ENCODE results near the gene FRAS1.

Gene FRAS1

GRCh38 chr4:78332976-78333375 lies 275.9 kb downstream of the FRAS1 start:
- no peak for DNase-seq

DNA sequence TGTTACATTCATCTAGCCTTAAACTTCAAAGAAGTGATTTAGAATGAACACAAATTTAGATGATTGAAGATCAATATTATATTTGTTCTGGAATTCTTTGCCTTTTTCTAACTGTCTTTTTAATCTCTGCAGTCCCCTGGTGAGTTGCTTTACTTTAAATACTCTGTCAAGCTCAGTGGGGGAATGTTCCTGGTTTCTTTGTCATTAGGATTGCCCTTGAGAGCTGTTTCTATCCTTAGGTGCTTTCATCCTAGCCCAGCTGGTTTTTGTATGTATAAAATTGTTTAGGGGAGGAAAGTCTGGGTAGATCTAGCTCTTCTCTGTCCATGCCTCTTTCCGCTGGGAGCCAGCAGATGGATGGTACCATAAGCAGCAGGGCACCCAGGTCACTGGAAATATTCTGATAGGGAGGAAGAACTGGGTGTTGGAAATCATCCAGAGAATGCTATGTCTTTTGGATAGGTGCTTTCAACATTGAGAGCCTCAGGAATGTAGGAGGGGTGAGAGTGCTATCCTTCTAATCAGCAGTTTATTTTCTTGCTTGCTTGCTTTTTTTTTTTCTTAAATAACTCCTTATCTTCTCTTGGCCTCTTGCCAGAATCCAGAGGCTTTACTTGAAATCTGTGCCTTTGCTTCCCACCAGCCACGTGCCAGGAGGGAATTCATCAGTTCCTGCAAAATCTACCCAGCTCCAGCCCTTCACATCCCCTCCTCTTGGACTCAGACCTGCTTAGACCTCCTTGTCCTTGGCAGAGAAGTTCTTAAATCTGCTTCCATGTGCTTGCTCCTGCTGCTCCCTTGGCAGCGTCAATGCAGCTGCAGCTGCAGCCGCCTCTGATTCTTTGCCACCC lies 279.2 kb downstream of the FRAS1 start:
- DNase-seq: no peak

DNA sequence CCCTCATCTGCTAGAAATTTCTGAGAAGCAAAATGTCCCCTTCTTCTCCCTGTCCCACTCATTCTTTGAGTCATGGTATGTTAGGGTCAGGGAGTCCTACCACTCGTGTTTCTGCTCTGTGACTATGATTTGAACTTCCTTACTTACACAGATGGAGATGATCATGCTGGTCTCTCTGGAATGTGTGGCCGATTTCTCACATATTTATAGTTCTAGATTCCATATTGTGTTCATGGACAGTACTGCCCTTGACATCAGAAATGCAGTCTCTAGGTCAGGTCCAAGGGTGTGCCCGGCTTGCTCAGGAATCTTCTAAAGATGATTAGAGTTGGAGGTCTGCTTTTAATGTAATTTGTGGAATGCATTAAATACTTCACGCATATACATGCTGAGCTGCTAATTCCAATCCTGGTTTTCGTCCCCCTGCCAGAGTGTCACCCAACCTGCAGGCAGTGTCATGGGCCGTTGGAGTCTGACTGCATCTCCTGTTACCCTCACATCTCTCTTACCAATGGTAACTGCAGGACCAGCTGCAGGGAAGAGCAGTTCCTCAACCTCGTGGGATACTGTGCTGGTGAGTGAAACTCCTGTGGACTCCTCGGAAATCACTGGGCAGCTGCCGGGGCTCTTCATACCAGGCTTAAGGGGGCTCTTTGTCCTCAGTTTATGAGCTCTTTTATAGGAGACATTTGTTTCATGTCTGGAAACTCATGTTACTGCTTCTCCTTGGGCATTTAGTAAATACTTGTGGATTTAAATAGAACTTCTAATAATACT lies 280.3 kb downstream of the FRAS1 start:
- DNase-seq: no peak

DNA sequence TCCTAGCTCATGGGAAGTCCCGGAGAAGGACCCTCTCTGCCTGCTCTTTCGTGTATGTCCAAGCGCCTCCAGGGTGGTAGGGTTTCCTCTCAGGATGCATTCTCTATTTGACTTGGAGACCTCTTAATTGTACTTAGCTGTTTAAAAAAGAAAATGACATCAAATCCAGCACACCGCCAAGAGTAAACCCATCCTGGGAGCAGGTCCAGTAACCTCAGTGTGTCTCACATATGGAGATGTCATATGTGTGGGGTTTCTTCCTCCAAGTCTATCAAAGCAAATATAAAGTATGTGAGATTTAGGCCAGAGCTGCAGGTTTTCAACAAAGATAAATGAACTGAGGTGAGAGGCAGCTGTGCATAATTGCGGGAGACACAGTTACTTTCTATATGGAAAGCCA lies 285.0 kb downstream of the FRAS1 start:
- DNase-seq: no peak

DNA sequence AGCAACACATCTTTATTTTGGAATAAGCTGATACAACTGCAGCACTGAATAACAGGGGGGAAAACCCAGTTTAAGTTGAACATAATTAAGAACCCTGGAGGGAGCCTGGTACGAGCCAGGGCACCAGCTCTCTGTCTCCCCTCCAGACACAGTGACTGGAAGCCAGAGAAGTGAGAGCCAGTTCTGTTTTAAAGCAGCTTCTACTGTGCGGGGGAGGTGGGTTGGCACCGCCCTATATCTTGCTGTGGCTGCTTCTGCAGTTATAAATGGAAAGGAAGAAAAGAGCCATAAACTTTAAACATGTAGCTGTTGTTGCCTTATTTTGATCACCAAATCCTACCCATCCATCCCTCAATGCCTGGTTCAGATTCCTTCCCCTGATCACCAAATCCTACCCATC lies 286.6 kb downstream of the FRAS1 start:
- DNase-seq: no peak

GRCh38 chr4:78345237-78345636 lies 288.1 kb downstream of the FRAS1 start:
- DNase-seq: no peak

GRCh38 chr4:78346222-78346621 lies 289.1 kb downstream of the FRAS1 start:
- DNase-seq: no peak

GRCh38 chr4:78347527-78347926 lies 290.4 kb downstream of the FRAS1 start:
- DNase-seq: no peak

DNA sequence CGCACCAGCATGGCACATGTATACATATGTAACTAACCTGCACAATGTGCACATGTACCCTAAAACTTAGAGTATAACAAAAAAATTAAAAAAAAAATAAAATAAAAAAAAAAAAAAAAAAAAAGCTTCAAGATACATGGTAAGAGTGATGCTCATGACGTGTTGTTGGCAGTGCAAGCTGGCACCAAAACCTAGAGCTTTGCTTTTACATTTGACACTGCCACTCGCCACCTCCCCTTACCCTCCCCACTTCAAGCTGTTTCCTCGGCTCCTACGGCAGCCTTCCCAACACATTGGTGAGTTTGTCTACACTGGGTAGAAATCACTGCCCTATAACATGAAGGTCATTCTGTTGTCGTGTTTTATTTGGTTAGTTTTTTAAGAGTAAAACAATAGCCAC lies 296.8 kb downstream of the FRAS1 start:
- DNase-seq: no peak

GRCh38 chr4:78354782-78355181 lies 297.7 kb downstream of the FRAS1 start:
- DNase-seq: no peak

DNA sequence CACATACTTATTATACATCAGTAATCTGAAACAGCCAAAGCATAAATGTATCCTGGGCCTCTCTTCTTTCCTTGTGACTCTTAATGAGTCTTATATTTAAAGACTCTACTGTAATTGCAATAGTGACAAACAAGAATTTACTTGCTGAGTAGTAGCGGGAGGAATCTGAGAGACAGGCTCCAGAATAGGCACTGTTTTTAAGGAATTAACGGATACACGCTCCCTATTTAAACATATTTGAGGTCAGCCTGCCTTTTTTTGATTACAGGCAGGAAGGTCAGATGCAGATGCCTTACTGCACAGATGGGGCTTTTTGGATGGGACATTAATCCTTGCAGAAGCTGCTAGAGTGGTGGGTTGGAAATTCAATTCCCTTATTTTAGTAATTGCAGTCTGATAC lies 298.2 kb downstream of the FRAS1 start:
- no peak for DNase-seq

GRCh38 chr4:78356251-78356786 lies 299.2 kb downstream of the FRAS1 start:
- DNase-seq: no peak

- DNase-seq: no peak
Observed at GRCh38 chr4:78357122-78357521, 300.0 kb downstream of the FRAS1 start.

DNA sequence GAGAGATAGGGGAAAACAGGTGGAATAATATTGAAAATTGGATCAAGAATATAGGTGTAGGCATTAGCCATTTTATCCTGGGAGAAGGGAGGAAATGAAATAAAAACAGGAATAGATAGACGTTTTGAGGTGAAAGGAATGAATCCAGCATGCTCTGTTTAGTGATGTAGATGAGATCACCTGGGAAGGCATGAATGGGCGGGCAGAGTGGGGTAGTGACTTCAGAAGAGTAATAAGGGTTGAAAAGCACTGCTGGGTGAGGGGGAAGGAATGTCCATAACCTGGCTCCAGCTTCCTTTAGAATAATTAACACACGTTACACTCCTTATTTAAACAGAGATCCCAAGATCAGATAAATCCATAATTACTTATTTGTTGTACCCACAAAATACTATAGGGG lies 303.3 kb downstream of the FRAS1 start:
- DNase-seq: no peak

- DNase-seq: no peak
Observed at GRCh38 chr4:78361621-78362120, 304.5 kb downstream of the FRAS1 start.

- no peak for DNase-seq
Observed at GRCh38 chr4:78362310-78362709, 305.2 kb downstream of the FRAS1 start.

DNA sequence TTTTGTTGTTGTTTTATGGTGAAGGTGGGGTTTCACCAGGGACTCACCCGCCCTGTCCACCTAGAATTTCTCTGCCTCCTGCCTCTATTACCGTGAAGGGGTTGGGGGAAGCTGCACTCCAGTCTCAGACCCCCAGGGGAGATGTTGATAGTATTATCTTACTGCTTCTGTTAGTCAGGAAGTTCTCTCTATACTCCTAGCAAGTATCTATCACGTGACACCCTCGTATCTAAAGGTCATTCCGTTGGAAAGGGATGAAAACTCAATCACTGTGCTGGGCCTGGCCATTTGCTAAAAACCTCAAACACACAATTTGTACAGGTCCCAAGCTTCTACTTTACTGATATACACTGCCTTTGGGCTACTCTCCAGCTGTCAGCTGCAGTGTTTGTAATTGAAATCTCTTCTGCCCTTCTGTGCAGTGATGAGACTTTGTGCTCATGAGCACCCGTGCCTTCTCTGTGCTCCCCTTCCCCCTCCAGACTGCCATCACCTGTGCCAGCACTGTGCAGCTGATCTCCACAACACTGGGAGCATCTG lies 306.0 kb downstream of the FRAS1 start:
- DNase-seq: no peak

- DNase-seq: no peak
Observed at GRCh38 chr4:78369679-78370078, 312.6 kb downstream of the FRAS1 start.

DNA sequence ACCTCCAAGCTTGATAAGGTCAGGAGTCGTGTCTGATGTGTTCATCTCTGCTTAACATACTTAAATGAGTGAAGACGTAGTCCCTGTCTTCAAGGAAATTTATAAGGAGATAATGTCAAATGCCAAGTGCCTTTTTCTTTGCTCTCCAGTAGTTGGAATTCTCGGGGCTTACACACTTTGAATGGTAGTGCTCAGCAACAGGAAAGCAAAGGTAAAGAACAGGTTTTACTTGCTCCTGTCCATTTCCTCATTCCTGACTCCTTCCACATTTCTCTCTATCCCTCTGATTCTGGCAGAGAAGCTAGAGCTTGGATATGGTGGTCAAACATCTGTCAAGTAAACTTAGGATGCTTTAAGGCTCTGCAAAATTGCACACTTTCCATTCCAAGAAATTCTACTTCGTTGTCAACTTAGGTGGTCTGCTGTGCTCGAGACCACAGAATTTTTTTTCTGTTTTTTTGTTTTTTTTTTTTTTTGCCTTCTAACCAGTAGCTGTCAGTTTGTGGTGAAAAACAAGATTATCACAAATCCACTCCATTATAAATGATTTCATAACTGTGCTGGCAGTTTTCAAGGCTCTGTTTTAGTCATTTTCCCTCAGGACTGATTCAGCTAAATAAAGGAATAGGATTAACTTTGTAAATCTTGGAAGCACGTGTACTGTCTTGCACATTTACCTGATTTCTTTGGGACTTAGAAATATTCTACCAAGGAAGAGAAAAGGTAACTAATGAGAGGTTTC lies 313.7 kb downstream of the FRAS1 start:
- DNase-seq: no peak

DNA sequence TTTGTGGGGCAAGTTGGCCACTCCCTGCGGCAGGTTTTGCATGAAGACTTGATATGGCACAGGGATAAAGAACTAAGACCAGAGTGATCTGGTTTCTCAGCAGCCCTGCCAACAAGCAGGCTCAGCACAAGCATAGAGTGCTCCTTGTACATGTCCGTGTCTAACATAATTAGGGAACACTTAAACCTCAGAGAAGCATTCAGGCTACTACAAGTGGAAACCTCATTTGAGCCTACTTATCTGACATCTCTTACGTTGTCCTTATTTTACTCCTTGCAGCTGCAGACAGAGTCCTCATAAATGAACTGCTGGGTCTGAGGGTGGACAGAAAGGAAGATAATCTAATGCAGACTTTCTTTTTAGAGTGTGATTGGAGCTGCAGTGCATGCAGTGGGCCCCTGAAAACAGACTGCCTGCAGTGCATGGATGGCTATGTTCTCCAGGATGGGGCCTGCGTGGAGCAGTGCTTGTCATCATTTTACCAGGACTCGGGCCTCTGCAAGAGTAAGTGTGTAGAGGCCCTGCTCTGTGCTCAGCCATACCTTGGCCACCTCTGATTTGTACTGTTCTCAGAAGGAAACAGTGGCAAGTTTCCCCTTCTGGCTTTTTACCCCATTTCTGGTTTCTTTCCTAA lies 315.3 kb downstream of the FRAS1 start:
- DNase-seq: no peak

- DNase-seq: no peak
Observed at GRCh38 chr4:78377555-78377954, 320.4 kb downstream of the FRAS1 start.

DNA sequence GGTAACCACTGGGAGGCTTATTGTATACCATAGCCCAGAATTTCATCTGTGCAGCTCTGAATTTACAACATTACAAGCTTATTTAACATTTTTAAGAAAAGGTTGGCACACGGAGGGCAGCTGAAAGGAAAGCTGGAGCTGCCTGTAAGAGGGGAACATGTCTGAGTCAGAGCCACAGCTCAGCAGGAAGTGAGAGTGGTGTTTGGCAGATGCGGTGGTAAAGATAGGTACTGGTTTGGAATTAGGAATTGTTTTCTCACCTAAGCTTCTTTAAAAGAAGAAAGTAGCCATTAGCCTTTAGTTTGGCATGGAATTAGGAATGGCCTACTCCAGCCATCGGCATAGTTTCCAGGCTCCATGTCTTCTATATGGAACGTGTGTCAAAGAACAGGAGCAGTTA lies 321.9 kb downstream of the FRAS1 start:
- no peak for DNase-seq
